ENCODE results near the gene RPTOR.

DNA sequence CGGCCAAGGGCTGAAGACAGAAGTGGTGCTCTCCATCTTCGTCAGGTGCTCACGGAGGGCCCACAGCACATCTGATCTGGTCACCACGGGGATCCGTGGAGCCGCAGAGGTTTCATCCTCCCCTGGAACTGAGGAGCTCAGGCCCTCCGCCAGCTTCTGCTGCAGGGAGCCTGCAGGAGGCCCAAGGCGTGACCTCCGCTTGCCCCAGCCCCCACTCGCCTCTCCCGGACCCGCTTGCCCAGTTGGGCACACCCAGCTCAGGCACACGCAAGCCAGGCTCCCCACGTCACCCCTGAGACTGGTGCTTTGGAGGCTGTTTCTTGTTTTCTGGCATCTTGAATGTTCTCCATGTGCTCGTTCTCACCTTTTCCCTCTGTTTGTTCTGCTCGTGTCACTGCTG, 407.7 kb downstream of the RPTOR start:
- no peak for TF ChIP-seq POLR2AphosphoS5 (IDR thresholded peaks at IDR 0.05)
- TF ChIP-seq, protein P1, sequence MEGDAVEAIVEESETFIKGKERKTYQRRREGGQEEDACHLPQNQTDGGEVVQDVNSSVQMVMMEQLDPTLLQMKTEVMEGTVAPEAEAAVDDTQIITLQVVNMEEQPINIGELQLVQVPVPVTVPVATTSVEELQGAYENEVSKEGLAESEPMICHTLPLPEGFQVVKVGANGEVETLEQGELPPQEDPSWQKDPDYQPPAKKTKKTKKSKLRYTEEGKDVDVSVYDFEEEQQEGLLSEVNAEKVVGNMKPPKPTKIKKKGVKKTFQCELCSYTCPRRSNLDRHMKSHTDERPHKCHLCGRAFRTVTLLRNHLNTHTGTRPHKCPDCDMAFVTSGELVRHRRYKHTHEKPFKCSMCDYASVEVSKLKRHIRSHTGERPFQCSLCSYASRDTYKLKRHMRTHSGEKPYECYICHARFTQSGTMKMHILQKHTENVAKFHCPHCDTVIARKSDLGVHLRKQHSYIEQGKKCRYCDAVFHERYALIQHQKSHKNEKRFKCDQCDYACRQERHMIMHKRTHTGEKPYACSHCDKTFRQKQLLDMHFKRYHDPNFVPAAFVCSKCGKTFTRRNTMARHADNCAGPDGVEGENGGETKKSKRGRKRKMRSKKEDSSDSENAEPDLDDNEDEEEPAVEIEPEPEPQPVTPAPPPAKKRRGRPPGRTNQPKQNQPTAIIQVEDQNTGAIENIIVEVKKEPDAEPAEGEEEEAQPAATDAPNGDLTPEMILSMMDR (IDR thresholded peaks at IDR 0.05) = no peak
